HG03469 (cell line): ENCODE results near the gene MEF2A.
"Not testable (repeated sequence)": the region's sequence is repeated elsewhere in the genome, so short reads cannot be mapped to it uniquely, and the experiment has no call there.

Experiments
- ATAC-seq: cut with Tn5 transposase; IDR thresholded peaks from one replicate; pipeline ENCODE4 v1.9.1; 2021; ENCODE audit warnings: mild to moderate bottlenecking, moderate library complexity, moderate number of reproducible peaks; ENCODE audit not compliant: unreplicated experiment

MEF2A gene

DNA sequence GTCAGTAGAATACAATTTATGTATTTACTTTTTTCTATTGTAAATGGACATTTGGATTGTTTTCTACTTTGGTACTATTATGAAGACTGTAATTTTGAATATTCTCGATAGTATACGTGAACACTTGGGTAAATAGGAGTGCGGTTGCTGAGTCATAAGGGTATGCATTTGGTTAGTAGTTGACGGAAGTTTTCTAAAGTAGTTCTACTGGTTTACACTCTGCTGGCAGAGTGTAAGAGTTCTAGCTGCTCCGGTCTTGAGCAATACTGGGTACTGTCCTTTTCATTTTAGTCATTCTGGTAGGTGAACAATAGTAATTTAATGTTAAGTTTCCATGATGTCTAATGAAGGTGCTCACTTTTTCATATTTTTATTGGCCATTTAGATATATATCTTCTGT lies 70.0 kb downstream of the MEF2A start:
- ATAC-seq = peak; percentile 61

GRCh38 chr15:99644913-99645542 lies 79.2 kb downstream of the MEF2A start:
- no peak for ATAC-seq

DNA sequence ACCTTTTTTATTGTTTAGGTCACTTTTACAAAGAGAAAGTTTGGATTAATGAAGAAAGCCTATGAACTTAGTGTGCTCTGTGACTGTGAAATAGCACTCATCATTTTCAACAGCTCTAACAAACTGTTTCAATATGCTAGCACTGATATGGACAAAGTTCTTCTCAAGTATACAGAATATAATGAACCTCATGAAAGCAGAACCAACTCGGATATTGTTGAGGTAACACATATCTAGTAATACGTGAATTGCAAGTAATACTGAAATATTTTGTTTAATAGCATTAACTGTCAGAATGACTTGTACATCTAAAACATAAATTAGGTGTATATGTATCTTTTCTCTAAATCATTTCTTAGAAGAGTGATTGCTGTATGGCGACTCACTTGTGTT lies 79.8 kb downstream of the MEF2A start:
- no peak for ATAC-seq

GRCh38 chr15:99645951-99646350 lies 80.2 kb downstream of the MEF2A start:
- ATAC-seq = no peak

DNA sequence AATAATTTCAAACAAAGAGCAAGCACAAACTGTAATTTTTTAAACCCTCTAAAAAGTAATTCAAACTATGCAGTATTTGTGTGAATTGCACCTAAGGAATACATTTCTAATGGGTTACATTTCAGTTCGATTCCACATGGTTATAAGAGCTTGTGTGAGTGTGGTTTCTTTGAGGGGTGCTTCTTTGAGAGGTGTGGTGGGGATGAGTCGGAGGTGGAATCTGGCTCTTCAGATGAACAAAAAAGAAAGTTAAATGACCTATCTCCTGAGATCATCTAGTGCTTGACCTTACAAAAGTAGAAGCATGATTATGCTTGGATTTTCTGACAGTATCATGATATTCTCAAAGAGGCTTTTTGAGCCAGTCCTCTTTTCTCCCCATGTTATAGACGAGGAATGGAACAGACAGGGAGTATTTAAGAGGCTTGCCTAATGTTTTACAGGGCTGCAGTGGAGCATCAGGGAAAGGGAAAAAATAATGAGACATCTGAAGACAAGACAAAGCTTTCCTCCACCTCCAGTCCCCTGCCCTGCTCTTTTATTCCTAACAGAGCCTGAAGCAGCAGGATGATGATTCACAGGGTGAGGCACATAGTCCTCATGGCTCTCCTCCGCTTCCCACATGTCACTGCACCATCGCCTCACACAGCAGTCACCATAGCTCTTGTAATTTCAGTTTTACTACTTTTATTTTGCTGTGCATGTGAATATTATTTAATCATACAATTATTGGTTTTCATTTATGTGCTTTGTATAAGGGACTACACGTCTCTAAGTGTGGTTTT lies 85.4 kb downstream of the MEF2A start:
- ATAC-seq = no peak

DNA sequence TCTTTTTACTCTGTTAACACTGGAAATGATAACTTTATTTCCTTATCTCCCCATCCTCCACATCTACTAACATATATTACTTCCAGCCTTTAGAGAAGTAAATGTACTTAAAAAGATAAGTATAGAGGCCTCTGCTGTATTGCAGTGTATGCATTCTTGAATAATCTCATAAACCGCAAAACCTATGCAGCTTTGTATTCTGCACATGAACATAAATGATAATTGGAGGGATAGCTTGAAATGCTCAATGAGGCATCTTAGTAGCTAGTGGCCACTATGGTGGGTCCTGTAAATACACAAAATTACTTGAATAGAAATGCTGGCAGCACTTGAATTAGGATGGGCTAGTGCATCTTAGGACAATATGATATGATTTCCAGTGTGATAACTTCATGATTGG lies 90.4 kb downstream of the MEF2A start:
- ATAC-seq = no peak

GRCh38 chr15:99657996-99658395 lies 92.2 kb downstream of the MEF2A start:
- ATAC-seq = no peak

GRCh38 chr15:99662903-99663302 lies 97.1 kb downstream of the MEF2A start:
- no peak for ATAC-seq

- not testable (repeated sequence) for ATAC-seq
These were observed 100.3 kb downstream of the MEF2A start for GRCh38 chr15:99666073-99666472.

- ATAC-seq = no peak
These were observed 102.9 kb downstream of the MEF2A start for GRCh38 chr15:99668533-99669182.

GRCh38 chr15:99669250-99669649 lies 103.5 kb downstream of the MEF2A start:
- ATAC-seq = no peak

- ATAC-seq = no peak
These were observed 106.3 kb downstream of the MEF2A start for GRCh38 chr15:99671926-99672635.

- ATAC-seq = no peak
These were observed 107.3 kb downstream of the MEF2A start for GRCh38 chr15:99673111-99673510.

DNA sequence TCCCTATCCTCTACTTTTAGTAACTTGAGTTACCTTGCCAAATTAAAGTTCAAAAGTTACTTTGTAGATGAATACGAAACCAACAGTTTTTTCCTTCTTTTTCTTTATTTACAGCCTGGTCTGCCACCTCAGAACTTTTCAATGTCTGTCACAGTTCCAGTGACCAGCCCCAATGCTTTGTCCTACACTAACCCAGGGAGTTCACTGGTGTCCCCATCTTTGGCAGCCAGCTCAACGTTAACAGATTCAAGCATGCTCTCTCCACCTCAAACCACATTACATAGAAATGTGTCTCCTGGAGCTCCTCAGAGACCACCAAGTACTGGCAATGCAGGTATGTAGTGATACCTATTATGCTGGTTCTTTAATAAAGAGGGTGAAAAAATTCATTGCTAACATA lies 108.5 kb downstream of the MEF2A start:
- ATAC-seq = no peak

GRCh38 chr15:99677540-99678134 lies 111.9 kb downstream of the MEF2A start:
- ATAC-seq = no peak

DNA sequence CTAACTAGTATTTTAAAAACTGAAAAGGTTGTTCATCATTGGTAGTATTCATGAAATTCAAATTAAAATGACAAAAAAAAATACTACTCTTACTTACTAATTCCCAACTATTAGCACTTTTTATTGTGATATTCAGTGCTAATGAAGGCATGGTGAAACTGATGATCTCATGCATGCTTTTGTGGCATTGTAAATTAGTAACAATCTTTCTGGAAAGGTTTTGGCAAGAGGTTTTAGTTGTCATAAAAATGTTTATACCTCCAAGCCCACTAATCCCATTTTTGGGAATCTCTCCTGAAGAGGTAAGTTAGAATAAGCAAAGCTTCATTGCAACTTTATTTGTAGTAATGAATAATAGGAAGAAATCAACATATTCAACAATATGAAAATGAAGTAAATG lies 114.5 kb downstream of the MEF2A start:
- ATAC-seq = no peak

DNA sequence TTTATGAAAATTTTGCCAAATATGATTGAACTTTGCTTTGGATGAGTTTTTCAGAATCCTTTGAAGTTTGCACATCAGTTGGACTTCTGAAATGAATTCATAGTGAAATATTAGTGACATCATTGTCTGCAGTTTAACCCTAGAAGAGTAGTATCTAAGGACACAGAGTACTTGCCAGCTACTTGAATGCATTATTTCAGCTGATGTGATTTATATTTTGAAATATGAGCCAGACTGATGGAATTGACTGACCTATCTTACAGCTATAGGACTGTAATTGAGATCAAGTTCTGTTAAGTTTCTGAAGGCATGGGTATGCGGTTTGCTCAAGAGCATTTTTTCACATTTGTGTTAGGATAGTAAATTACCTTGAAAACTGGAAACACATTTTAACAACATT lies 116.2 kb downstream of the MEF2A start:
- ATAC-seq = no peak

GRCh38 chr15:99682455-99682854 lies 116.7 kb downstream of the MEF2A start:
- ATAC-seq = no peak

- ATAC-seq = no peak
These were observed 117.4 kb downstream of the MEF2A start for GRCh38 chr15:99683000-99683670.

DNA sequence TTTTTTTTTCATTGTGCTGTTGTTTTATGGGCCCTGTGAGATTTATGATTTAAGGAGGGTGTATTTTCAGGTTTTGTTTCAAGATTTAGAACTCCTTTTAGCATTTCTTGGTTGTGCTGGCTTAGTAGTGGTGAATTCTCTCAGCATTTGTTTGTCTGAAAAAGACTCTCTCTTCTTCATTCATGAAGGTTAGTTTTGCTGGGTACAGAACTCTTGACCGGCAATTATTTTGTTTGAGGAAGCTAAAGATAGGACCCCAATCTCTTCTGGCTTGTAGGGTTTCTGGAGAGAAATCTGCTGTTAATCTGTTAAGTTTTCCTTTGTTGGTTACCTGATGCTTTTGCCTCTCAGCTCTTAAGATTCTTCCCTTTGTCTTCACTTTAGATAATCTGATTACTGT lies 120.5 kb downstream of the MEF2A start:
- ATAC-seq = no peak

DNA sequence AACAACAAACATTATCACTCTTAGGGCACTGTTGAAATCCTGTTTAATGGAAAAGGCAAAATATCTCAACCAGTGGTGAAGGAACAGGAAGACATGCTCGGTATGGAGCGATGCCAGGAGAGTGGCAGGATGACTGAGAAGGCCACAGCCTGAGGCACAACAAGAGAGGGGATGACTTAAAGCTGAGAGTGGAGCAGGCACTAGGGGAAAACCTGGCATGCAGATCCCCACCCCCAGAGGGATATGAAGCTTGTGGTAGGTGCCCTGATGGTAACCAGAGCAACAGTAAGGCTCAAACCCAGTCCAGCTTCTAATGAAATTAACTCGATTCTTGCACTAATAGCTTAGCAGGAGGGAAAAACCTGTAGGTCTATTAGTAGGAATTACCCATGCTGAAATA lies 127.0 kb downstream of the MEF2A start:
- ATAC-seq = no peak
